Measurements from ENCODE around the gene ANKRD44.

ANKRD44 gene

GRCh38 chr2:197101519-197101918, 209.1 kb downstream of the ANKRD44 start:
- DNase-seq = no peak

GRCh38 chr2:197097578-197098366, 212.8 kb downstream of the ANKRD44 start:
- no peak for DNase-seq

- no peak for DNase-seq
Measured at GRCh38 chr2:197096649-197097048, 213.9 kb downstream of the ANKRD44 start.

GRCh38 chr2:197092431-197092830, 218.1 kb downstream of the ANKRD44 start:
- DNase-seq = no peak

- DNase-seq = no peak
Measured at GRCh38 chr2:197090742-197091367, 219.7 kb downstream of the ANKRD44 start.

GRCh38 chr2:197089655-197090054, 220.9 kb downstream of the ANKRD44 start:
- no peak for DNase-seq

GRCh38 chr2:197088694-197089093, 221.9 kb downstream of the ANKRD44 start:
- no peak for DNase-seq

GRCh38 chr2:197086500-197086899, 224.1 kb downstream of the ANKRD44 start:
- DNase-seq = no peak

GRCh38 chr2:197085665-197086064, 224.9 kb downstream of the ANKRD44 start:
- DNase-seq = no peak

- DNase-seq = no peak
Measured at GRCh38 chr2:197081294-197081693, 229.3 kb downstream of the ANKRD44 start.

- no peak for DNase-seq
Measured at GRCh38 chr2:197080578-197081216, 229.9 kb downstream of the ANKRD44 start.

- no peak for DNase-seq
Measured at GRCh38 chr2:197079832-197080555, 230.6 kb downstream of the ANKRD44 start.

GRCh38 chr2:197079414-197079813, 231.2 kb downstream of the ANKRD44 start:
- no peak for DNase-seq

- no peak for DNase-seq
Measured at GRCh38 chr2:197078535-197078934, 232.0 kb downstream of the ANKRD44 start.

- DNase-seq = no peak
Measured at GRCh38 chr2:197077336-197077735, 233.2 kb downstream of the ANKRD44 start.

GRCh38 chr2:197076652-197077051, 233.9 kb downstream of the ANKRD44 start:
- DNase-seq = no peak

- DNase-seq = no peak
Measured at GRCh38 chr2:197075754-197076337, 234.7 kb downstream of the ANKRD44 start.

- DNase-seq = no peak
Measured at GRCh38 chr2:197075281-197075680, 235.3 kb downstream of the ANKRD44 start.

- no peak for DNase-seq
Measured at GRCh38 chr2:197073701-197074433, 236.7 kb downstream of the ANKRD44 start.

GRCh38 chr2:197073270-197073669, 237.3 kb downstream of the ANKRD44 start:
- DNase-seq = no peak

- no peak for DNase-seq
Measured at GRCh38 chr2:197072533-197072932, 238.0 kb downstream of the ANKRD44 start.

- DNase-seq = no peak
Measured at GRCh38 chr2:197071790-197072436, 238.7 kb downstream of the ANKRD44 start.

Measured in NCI-H2029 treated with DMSO at 0.1 percent for 48 hours (cell line).